GM18870 (cell line): Measurements from ENCODE around the gene CASP3.
"Not testable (repeated sequence)": the region's sequence is repeated elsewhere in the genome, so short reads cannot be mapped to it uniquely, and the experiment has no call there.

Experiments used
- ATAC-seq: cut with Tn5 transposase; IDR thresholded peaks from one replicate; pipeline ENCODE4 v1.9.1; 2021; ENCODE audit warnings: moderate library complexity; ENCODE audit not compliant: unreplicated experiment

The CASP3 gene

GRCh38 chr4:184596617-184597185 lies 52.5 kb downstream of the CASP3 start:
- no peak for ATAC-seq

DNA sequence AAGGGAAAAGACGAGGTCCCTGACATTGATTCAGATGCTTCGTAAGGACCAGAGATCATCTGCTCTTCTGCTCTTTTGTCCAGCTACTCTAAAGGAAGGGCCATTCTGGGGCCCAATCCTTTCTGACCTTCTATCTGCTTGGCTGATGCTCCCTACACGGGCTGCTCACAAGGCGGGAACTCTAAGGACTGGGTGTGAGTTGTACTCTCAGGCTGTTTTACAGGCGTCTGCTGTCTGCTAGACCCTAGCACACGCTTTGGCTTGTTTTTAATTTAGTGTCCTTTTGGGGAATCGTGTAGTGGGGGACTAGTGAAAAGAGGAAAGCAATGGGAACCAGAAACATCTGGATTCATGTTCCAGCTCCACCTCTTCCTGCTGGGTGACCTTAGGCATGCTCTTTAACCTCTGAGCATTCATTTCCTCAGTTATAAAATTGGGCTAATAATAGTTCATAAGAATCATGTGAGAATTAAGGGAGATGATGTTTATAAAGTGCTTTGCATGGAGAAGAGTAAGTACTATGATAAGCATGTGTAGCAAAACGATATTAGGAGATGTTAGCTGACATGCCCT lies 53.1 kb downstream of the CASP3 start:
- no peak for ATAC-seq

- ATAC-seq, result no peak
Measured at GRCh38 chr4:184595430-184595829, 53.8 kb downstream of the CASP3 start.

GRCh38 chr4:184593461-184593860 lies 55.8 kb downstream of the CASP3 start:
- no peak for ATAC-seq

DNA sequence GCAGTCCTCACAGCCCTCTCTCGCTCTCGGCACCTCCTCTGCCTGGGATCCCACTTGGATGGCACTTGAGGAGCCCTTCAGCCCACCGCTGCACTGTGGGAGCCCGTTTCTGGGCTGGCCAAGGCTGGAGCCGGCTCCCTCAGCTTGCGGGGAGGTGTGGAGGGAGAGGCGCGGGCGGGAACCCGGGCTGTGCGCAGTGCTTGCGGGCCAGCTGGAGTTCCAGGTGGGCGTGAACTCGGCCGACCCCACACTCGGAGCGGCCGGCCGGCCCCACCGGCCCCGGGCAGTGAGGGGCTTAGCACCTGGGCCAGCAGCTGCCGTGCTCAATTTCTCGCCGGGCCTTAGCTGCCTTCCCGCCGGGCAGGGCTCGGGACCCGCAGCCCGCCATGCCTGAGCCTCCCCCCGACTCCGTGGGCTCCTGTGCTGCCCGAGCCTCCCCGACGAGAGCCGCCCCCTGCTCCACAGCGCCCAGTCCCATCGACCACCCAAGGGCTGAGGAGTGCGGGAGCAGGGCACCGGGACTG lies 57.4 kb downstream of the CASP3 start:
- not testable (repeated sequence) for ATAC-seq

GRCh38 chr4:184591070-184591677 lies 58.1 kb downstream of the CASP3 start:
- no peak for ATAC-seq

DNA sequence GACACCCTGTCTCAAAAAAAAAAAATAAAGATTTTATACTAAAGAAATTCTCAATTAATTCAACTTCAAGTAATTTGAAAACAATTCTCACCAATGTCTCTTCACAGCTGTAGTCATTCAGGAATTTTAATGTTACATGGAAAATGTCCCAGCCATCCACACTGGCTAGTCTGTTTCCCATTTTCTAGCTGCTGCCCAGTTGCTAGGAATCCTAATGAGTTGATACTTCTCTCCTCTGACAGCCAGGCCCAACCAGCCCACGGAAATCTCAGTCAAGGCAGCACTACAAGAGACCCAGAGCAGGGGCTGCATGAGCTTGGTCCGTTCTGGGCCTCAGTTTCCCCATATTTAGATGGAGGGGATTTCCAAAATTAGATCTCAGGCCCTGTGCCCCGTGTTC lies 59.1 kb downstream of the CASP3 start:
- ATAC-seq, result no peak

GRCh38 chr4:184588893-184589292 lies 60.4 kb downstream of the CASP3 start:
- ATAC-seq, result no peak

DNA sequence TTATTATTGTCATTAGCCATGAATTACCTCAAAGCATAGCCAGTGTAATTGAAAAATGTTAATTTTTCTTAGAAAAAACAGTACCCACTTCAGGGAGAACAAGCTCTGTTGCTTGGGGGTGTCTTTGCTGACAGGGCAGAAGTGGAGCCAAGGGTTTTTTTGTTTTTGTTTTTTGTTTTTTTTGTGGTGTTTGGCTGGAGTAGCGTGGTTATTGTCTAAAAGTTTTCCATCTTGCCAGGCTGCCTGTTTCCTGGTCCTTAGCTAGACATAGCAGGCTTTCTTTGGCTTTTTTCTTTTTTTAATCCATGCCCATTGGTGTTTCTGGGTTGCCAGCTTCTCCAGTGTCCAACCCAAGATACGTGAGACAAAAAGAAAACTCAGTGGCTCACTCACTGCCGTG lies 61.5 kb downstream of the CASP3 start:
- no peak for ATAC-seq

GRCh38 chr4:184587221-184587620 lies 62.0 kb downstream of the CASP3 start:
- no peak for ATAC-seq

GRCh38 chr4:184583738-184584502 lies 65.3 kb downstream of the CASP3 start:
- ATAC-seq, result peak; percentile 56
